WERI-Rb-1 (cell line): ENCODE measurements around the gene PARPBP.
"Not testable (repeated sequence)": the region's sequence is repeated elsewhere in the genome, so short reads cannot be mapped to it uniquely, and the experiment has no call there.

Source experiments
- DNase-seq: peaks from one replicate; pipeline ENCODE4 v3.0.0-alpha.2; 2020
- H3K27ac ChIP-seq: fragments of 250-450 bp; sonication (Bioruptor Pico); 2 replicates; pipeline ENCODE4 v1.5.1; 2020; ENCODE audit warnings: mild to moderate bottlenecking, moderate library complexity
- H3K27me3 ChIP-seq: fragments of 250-450 bp; sonication (Bioruptor Pico); 2 replicates; pipeline ENCODE4 v1.5.1; 2021; ENCODE audit warnings: mild to moderate bottlenecking, low read depth, moderate library complexity; ENCODE audit not compliant: insufficient read depth, severe bottlenecking
- H3K36me3 ChIP-seq: fragments of 250-450 bp; sonication (Bioruptor Pico); 2 replicates; pipeline ENCODE4 v1.5.1; 2020; ENCODE audit warnings: mild to moderate bottlenecking, moderate library complexity
- H3K4me3 ChIP-seq: 2 replicates; pipeline ENCODE4 v1.5.1; 2011; ENCODE audit warnings: low read depth, mild to moderate bottlenecking, control low read depth, low read length
- H3K9me3 ChIP-seq: fragments of 250-450 bp; sonication (Bioruptor Pico); 2 replicates; pipeline ENCODE4 v1.5.1; 2021; ENCODE audit warnings: mild to moderate bottlenecking, moderate library complexity; ENCODE audit not compliant: severe bottlenecking
- TF ChIP-seq, protein P1 (sequence below): IDR thresholded peaks from 2 replicates; pipeline ENCODE4 v1.5.1; 2011; ENCODE audit warnings: low read depth, mild to moderate bottlenecking, control low read depth, inconsistent platforms, low read length

Gene PARPBP

DNA sequence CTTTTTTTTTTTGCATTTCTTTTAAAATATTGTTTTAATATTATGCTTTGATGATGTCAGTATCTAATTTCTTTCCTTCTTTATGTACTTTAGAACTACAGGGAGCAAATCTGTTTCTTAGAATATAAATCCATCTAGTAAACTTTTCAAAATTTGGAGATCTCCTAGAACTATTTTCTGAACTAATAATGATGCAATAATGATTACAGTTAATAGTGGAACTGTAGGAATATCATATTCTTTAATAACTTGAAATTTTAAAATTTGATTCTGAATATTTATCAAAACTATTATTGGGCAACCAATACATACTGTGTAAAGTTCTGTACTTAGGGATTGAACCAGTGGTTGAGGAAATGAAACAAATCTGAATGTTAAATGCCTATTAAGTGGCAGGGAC is 100.8 kb downstream of the PARPBP start:
- no peaks in the 10 kb centered on the region for H3K27me3 ChIP-seq
- DNase-seq: no peak
- H3K36me3 ChIP-seq: no peaks in the 10 kb centered on the region
- no peak overlapping the region for H3K27ac ChIP-seq
- TF ChIP-seq, protein P1, sequence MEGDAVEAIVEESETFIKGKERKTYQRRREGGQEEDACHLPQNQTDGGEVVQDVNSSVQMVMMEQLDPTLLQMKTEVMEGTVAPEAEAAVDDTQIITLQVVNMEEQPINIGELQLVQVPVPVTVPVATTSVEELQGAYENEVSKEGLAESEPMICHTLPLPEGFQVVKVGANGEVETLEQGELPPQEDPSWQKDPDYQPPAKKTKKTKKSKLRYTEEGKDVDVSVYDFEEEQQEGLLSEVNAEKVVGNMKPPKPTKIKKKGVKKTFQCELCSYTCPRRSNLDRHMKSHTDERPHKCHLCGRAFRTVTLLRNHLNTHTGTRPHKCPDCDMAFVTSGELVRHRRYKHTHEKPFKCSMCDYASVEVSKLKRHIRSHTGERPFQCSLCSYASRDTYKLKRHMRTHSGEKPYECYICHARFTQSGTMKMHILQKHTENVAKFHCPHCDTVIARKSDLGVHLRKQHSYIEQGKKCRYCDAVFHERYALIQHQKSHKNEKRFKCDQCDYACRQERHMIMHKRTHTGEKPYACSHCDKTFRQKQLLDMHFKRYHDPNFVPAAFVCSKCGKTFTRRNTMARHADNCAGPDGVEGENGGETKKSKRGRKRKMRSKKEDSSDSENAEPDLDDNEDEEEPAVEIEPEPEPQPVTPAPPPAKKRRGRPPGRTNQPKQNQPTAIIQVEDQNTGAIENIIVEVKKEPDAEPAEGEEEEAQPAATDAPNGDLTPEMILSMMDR: no peak
- H3K9me3 ChIP-seq: no peaks in the 10 kb centered on the region
- H3K4me3 ChIP-seq: no peak overlapping the region

DNA sequence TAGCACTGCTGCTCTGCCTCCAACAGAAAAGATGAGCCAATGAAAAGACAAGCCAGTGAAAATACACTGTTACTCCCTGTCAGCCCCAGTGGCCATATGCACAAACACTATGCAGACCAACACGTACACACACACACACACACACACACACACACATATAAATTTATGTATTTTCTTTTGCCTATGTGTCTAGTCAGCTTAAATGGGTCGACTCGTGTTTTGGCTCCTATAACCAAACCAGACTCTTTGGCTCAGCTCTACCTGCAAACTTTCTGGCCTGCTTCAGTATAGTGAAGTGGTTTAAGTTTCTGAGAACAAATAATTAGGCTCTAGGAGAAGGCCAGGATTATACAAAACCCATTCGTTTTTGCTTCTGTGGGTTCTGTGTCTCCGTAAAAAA is 108.0 kb downstream of the PARPBP start:
- H3K36me3 ChIP-seq: no peaks in the 10 kb centered on the region
- no peak for DNase-seq
- no peak overlapping the region for H3K4me3 ChIP-seq

DNA sequence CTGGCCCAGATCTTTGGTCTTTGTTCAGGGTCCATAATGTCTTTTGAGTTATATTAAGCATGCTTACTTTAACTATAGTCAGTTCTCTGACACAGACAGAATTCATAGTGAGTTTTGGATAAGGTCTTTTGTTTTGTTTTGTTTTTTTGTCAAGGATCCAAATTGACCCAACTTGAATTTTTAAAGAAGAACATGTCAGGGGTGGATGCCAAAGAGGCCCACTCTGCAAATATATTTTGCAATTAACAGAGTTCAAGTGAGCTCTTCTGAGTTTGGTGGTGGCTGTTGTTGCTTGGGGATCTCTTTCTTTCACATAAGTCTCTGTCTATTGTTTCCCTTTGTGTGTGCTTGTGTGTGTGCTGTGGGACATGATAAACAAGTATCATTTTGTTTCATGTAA is 112.1 kb downstream of the PARPBP start:
- H3K36me3 ChIP-seq: no peaks in the 10 kb centered on the region

More for the DNA sequence above, 108.0 kb downstream of the PARPBP start:
- Histone ChIP-seq H3K9me3 (no peaks in the 10 kb centered on the region), H3K27ac (no peak overlapping the region), H3K27me3 (no peaks in the 10 kb centered on the region)
- TF ChIP-seq, protein P1: no peak

DNA sequence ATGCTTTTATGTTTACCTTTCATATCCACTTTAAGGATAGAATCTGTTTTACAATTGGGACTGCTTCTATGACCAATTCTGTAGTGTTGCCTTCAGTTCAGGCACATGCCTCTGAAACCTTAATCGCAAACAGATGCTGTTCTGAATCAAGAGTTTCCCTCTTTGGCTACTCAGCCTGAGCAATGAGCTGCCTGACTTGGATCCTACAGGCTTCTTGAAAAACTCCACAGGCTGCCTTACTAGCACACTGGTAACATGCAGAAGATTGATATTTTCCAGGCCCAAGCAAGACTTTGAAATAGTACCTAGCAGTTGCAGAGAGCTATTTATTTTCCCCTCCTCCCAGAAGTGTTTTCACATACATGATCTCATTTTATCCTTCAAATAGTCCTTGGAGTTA is 112.5 kb downstream of the PARPBP start:
- TF ChIP-seq, protein P1: no peak
- Histone ChIP-seq H3K4me3 (no peak overlapping the region), H3K27me3 (no peaks in the 10 kb centered on the region), H3K36me3 (no peaks in the 10 kb centered on the region), H3K27ac (no peak overlapping the region), H3K9me3 (no peaks in the 10 kb centered on the region)
- no peak for DNase-seq

More for the DNA sequence above, 112.1 kb downstream of the PARPBP start:
- Histone ChIP-seq H3K4me3 (no peak overlapping the region), H3K27ac (no peak overlapping the region), H3K9me3 (no peaks in the 10 kb centered on the region), H3K27me3 (no peaks in the 10 kb centered on the region)
- no peak for DNase-seq
- TF ChIP-seq, protein P1: no peak

DNA sequence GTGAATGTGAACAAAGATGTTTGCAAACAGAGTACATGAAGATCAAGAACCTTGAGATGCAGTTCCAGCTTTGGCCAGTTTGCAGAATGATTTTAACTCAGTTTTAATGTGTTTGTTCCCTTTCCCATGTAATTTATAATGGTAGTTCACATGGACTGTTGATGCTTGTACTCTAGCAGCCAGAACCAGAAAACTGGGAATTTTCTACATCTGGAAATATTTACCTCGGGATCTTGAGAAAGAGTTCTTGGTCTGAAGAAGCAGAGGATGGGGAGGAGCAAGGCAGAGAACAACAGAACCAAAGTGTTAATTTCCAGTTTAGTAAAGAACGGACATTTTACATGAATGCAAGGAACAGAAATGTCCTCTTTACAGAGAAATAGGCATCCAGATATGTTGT is 114.6 kb downstream of the PARPBP start:
- no peak for DNase-seq
- Histone ChIP-seq H3K27me3 (no peaks in the 10 kb centered on the region), H3K4me3 (no peak overlapping the region), H3K9me3 (no peaks in the 10 kb centered on the region), H3K36me3 (no peaks in the 10 kb centered on the region), H3K27ac (no peak overlapping the region)
- TF ChIP-seq, protein P1: no peak

DNA sequence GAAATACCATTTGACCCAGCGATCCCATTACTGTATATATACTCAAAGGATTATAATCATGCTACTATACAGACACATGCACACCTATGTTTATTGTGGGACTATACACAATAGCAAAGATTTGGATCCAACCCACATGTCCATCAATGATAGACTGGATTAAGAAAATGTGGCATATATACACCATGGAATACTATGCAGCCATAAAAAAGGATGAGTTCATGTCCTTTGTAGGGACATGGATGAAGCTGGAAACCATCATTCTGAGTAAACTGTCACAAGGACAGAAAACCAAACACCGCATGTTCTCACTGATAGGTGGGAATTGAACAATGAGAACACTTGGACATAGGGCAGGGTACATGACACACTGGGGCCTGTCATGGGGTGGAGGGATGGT is 120.9 kb downstream of the PARPBP start:
- not testable (repeated sequence) for H3K9me3 ChIP-seq, H3K27ac ChIP-seq, DNase-seq

More for the DNA sequence above, 120.9 kb downstream of the PARPBP start:
- not testable (repeated sequence) for H3K27me3 ChIP-seq, H3K4me3 ChIP-seq, H3K36me3 ChIP-seq
